Stimulated activated naive CD8-positive, alpha-beta T cell treated with anti-CD3 and anti-CD28 coated beads, Interleukin-15, Interleukin-2, amounts not matched to agents 100 ng/mL and 50 ng/mL, for 24 hours (primary cell): ENCODE results near the gene ZNF76.

Experiments
- H3K27ac Mint-ChIP-seq: one replicate; pipeline ENCODE4 v1.8.0; 2021; ENCODE audit warnings: mild to moderate bottlenecking, mixed read lengths
- H3K27me3 Mint-ChIP-seq: one replicate; pipeline ENCODE4 v1.8.0; 2021; ENCODE audit warnings: mixed read lengths
- H3K36me3 Mint-ChIP-seq: one replicate; pipeline ENCODE4 v1.8.0; 2021; ENCODE audit warnings: low read depth, mixed read lengths
- H3K4me1 Mint-ChIP-seq: one replicate; pipeline ENCODE4 v1.8.0; 2021; ENCODE audit warnings: low read depth, mixed read lengths
- H3K4me3 Mint-ChIP-seq: one replicate; pipeline ENCODE4 v1.8.0; 2021; ENCODE audit warnings: mild to moderate bottlenecking, mixed read lengths
- H3K9me3 Mint-ChIP-seq: one replicate; pipeline ENCODE4 v1.8.0; 2021; ENCODE audit warnings: mixed read lengths

ZNF76 gene

GRCh38 chr6:35272005-35272404 is 12.5 kb downstream of the ZNF76 start:
- peaks cover 12% of the 10 kb centered on the region for H3K4me1 Mint-ChIP-seq
- H3K27ac Mint-ChIP-seq: no peak overlapping the region
- H3K27me3 Mint-ChIP-seq: no peaks in the 10 kb centered on the region
- peaks cover 18% of the 10 kb centered on the region for H3K36me3 Mint-ChIP-seq
- no peak overlapping the region for H3K4me3 Mint-ChIP-seq
- H3K9me3 Mint-ChIP-seq: no peaks in the 10 kb centered on the region

DNA sequence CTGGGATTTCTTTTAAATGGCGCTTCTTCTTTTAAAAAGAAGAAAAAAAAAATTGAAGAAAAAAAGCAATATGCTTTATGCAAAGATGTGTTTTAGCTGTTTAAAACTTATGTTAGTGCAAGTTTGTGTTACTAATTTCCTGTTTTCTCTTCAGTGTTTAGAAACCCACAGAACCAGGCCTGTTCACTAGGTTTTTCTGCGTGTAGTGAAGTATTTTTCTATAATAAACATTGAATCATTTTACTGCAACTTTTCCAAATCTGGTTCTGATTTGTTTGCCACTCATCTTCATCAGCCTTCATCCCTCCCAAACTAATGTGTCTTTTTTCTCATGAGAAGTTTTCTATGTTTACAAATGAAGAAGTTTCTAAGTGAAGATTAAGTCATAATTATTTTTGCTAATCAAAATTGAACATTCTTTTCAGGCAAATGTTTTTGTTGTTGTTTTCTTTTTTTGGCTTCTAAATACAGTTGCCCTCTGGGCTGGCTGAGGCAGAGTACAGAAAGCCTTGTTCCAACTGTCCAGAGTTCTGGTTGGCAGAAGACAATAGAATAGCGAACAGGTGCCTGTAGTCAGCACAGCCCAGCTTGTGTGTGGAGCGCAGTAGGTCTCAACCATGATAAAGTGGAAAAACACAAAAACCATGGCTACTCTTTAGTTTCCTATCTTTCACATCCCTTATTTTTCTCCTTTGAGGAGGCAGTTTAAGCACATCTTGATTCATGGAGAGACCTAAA is 14.5 kb downstream of the ZNF76 start:
- Mint-ChIP-seq H3K4me1 (peaks cover 5% of the 10 kb centered on the region), H3K9me3 (no peaks in the 10 kb centered on the region), H3K27me3 (no peaks in the 10 kb centered on the region), H3K27ac (no peak overlapping the region), H3K36me3 (peaks cover 9% of the 10 kb centered on the region), H3K4me3 (no peak overlapping the region)

DNA sequence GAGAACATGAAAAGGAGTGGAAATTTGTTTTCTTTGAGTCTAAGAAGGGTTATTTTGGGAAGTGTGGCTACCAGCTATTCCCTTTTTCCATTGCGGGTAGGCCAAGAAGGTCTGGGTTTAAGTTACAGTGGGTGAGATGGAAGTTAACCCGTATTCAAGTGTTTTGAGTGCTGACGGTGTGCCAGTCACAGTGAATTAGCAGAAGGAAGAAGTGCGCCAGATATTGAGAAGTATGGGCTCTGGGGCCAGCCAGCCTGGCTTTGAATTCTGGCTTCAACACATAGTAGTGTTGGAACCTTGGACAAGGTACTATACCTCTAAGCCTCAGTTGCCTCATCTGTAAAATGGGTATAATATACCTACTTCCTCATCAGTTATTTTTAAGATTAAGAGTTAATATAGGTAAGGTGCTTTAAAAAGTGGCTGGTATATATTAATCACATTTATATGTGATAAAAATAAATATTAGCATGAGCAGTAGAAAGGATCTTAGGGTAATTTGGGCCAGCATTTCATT is 16.3 kb downstream of the ZNF76 start:
- H3K4me3 Mint-ChIP-seq: no peak overlapping the region
- H3K9me3 Mint-ChIP-seq: no peaks in the 10 kb centered on the region
- no peak overlapping the region for H3K27ac Mint-ChIP-seq
- H3K4me1 Mint-ChIP-seq: peaks cover 5% of the 10 kb centered on the region
- no peaks in the 10 kb centered on the region for H3K27me3 Mint-ChIP-seq
- H3K36me3 Mint-ChIP-seq: peaks cover 3% of the 10 kb centered on the region

GRCh38 chr6:35278708-35279107 is 19.2 kb downstream of the ZNF76 start:
- no peaks in the 10 kb centered on the region for H3K27me3 Mint-ChIP-seq
- H3K9me3 Mint-ChIP-seq: no peaks in the 10 kb centered on the region
- peaks cover 22% of the 10 kb centered on the region for H3K36me3 Mint-ChIP-seq
- H3K27ac Mint-ChIP-seq: no peak overlapping the region
- H3K4me3 Mint-ChIP-seq: no peak overlapping the region
- H3K4me1 Mint-ChIP-seq: peaks cover 5% of the 10 kb centered on the region

- Mint-ChIP-seq H3K4me3 (no peak overlapping the region), H3K27me3 (no peaks in the 10 kb centered on the region), H3K27ac (no peak overlapping the region), H3K4me1 (no peaks in the 10 kb centered on the region), H3K9me3 (no peaks in the 10 kb centered on the region), H3K36me3 (peaks cover 35% of the 10 kb centered on the region)
These were observed 21.4 kb downstream of the ZNF76 start for GRCh38 chr6:35280903-35281302.

GRCh38 chr6:35282472-35282871 is 22.9 kb downstream of the ZNF76 start:
- Mint-ChIP-seq H3K27ac (no peak overlapping the region), H3K4me1 (no peaks in the 10 kb centered on the region), H3K9me3 (no peaks in the 10 kb centered on the region), H3K4me3 (no peak overlapping the region), H3K27me3 (no peaks in the 10 kb centered on the region), H3K36me3 (peaks cover 42% of the 10 kb centered on the region)

DNA sequence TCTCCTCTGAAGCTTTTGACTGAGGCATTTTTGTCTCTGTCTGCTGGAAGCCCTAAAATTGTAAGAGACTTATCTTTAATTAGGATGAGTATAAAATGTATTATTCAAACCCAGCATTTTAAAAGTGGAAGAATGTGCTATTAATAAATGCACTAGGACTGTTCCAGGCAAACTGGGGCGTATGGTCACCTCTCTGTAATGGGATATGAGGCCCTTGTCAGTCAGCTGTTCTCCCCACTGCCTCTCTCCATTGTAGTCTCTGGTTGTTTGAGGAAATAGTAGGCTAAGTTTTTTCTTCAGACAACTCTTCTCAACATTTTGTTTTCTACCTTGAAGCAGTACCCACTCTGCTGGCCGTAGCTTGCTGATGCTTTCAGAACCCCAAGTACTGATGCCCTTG is 23.8 kb downstream of the ZNF76 start:
- Mint-ChIP-seq H3K27me3 (no peaks in the 10 kb centered on the region), H3K4me3 (no peak overlapping the region), H3K4me1 (no peaks in the 10 kb centered on the region), H3K27ac (no peak overlapping the region), H3K36me3 (peaks cover 42% of the 10 kb centered on the region), H3K9me3 (no peaks in the 10 kb centered on the region)

DNA sequence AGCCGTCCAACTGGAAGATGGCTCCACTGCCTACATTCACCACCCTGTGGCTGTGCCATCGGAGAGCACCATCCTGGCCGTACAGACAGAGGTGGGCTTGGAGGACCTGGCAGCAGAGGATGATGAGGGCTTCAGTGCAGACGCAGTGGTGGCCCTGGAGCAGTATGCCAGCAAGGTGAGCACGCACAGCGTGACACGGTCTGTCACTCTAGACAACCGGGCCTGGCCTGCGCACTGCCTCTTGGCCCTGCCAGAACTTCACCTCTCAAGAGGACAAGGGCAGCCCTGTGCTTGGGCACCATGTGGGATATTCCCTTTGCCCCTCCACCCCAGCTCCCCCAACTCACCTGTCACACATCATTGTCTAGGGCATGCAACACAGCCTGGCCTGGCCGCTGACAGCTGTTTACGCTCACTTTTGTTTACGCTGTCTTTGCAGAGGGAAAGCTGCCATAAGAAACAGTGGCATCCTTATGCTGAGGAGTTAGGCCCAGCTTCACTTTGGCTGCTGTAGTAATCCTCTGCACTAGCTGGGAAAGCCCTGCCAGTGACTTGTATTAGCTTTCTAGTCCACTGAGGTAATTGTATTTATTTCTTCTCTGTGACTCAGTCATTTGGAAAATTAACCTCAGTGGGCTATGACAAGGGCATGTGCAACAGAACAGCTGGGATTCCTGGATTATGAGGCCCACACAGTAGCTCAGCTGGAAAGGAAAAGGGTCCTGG is 28.3 kb downstream of the ZNF76 start:
- Mint-ChIP-seq H3K9me3 (no peaks in the 10 kb centered on the region), H3K4me3 (no peak overlapping the region), H3K27me3 (no peaks in the 10 kb centered on the region), H3K36me3 (peaks cover 38% of the 10 kb centered on the region), H3K27ac (no peak overlapping the region), H3K4me1 (no peaks in the 10 kb centered on the region)

GRCh38 chr6:35288834-35289233 is 29.3 kb downstream of the ZNF76 start:
- Mint-ChIP-seq H3K27me3 (no peaks in the 10 kb centered on the region), H3K4me3 (no peak overlapping the region), H3K36me3 (peaks cover 29% of the 10 kb centered on the region), H3K9me3 (no peaks in the 10 kb centered on the region), H3K4me1 (no peaks in the 10 kb centered on the region), H3K27ac (no peak overlapping the region)

- Mint-ChIP-seq H3K27me3 (no peaks in the 10 kb centered on the region), H3K4me1 (no peaks in the 10 kb centered on the region), H3K36me3 (peaks cover 26% of the 10 kb centered on the region), H3K4me3 (no peak overlapping the region), H3K27ac (no peak overlapping the region), H3K9me3 (no peaks in the 10 kb centered on the region)
These were observed 32.0 kb downstream of the ZNF76 start for GRCh38 chr6:35291491-35291890.

DNA sequence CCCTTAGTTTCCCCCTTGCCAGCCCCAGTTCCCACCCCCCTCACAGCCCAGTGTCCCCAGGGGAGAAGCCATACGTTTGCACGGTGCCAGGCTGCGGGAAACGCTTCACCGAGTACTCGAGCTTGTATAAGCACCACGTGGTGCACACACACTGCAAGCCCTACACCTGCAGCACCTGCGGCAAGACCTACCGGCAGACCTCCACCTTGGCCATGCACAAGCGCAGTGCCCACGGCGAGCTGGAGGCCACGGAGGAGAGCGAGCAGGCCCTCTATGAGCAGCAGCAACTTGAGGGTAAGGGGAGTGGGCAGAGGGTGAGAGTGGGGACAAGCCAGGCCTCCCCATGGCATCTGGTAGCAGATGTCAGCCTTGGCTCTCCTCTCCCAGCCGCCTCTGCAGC is 33.0 kb downstream of the ZNF76 start:
- Mint-ChIP-seq H3K4me1 (peaks cover 5% of the 10 kb centered on the region), H3K36me3 (peaks cover 19% of the 10 kb centered on the region), H3K27ac (no peak overlapping the region), H3K9me3 (no peaks in the 10 kb centered on the region), H3K27me3 (no peaks in the 10 kb centered on the region), H3K4me3 (no peak overlapping the region)

DNA sequence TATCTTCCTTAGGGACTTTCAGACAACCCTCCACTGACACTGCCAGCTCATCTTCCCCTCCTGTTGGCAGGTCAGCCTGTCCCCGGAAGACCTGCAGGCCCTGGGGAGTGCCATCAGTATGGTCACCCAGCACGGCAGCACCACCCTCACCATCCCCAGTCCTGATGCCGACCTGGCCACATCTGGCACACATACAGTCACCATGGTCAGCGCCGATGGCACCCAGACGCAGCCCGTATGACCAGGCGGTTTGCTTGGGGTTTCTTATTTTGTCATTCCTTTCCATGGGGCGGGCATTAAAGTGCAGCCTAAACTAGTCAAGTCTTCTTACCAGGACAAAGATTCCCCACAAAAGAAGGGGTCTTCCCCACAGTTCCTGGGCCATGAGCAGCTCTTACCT is 34.1 kb downstream of the ZNF76 start:
- peaks cover 6% of the 10 kb centered on the region for H3K4me1 Mint-ChIP-seq
- H3K27ac Mint-ChIP-seq: no peak overlapping the region
- H3K36me3 Mint-ChIP-seq: peaks cover 19% of the 10 kb centered on the region
- H3K27me3 Mint-ChIP-seq: no peaks in the 10 kb centered on the region
- H3K4me3 Mint-ChIP-seq: no peak overlapping the region
- no peaks in the 10 kb centered on the region for H3K9me3 Mint-ChIP-seq

- H3K27ac Mint-ChIP-seq: no peak overlapping the region
- H3K4me1 Mint-ChIP-seq: peaks cover 13% of the 10 kb centered on the region
- no peaks in the 10 kb centered on the region for H3K27me3 Mint-ChIP-seq
- no peak overlapping the region for H3K4me3 Mint-ChIP-seq
- H3K36me3 Mint-ChIP-seq: peaks cover 18% of the 10 kb centered on the region
- no peaks in the 10 kb centered on the region for H3K9me3 Mint-ChIP-seq
These were observed 34.9 kb downstream of the ZNF76 start for GRCh38 chr6:35294308-35294945.

DNA sequence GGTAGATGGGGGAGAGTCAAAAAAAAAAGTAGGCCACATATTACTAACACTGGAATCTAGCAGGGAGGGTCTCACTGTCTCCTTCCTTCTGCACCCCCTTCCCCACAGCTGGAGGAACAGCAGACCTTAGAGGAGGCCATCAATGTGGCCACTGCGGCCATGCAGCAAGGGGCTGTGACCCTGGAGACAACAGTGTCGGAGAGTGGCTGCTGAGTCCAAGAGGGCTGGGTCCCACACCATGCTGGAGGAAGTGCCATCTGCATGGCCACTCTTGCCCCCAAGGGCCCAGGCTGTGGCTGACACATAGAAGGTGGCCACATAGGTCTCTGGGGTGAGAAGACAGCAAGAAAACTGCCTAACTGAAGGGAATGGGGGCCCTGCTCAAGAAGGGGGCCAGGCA is 35.5 kb downstream of the ZNF76 start:
- H3K9me3 Mint-ChIP-seq: no peaks in the 10 kb centered on the region
- no peaks in the 10 kb centered on the region for H3K27me3 Mint-ChIP-seq
- no peak overlapping the region for H3K27ac Mint-ChIP-seq
- no peak overlapping the region for H3K4me3 Mint-ChIP-seq
- H3K36me3 Mint-ChIP-seq: peaks cover 22% of the 10 kb centered on the region
- peaks cover 19% of the 10 kb centered on the region for H3K4me1 Mint-ChIP-seq
